ENCODE data around the gene NPB.

The NPB gene

DNA sequence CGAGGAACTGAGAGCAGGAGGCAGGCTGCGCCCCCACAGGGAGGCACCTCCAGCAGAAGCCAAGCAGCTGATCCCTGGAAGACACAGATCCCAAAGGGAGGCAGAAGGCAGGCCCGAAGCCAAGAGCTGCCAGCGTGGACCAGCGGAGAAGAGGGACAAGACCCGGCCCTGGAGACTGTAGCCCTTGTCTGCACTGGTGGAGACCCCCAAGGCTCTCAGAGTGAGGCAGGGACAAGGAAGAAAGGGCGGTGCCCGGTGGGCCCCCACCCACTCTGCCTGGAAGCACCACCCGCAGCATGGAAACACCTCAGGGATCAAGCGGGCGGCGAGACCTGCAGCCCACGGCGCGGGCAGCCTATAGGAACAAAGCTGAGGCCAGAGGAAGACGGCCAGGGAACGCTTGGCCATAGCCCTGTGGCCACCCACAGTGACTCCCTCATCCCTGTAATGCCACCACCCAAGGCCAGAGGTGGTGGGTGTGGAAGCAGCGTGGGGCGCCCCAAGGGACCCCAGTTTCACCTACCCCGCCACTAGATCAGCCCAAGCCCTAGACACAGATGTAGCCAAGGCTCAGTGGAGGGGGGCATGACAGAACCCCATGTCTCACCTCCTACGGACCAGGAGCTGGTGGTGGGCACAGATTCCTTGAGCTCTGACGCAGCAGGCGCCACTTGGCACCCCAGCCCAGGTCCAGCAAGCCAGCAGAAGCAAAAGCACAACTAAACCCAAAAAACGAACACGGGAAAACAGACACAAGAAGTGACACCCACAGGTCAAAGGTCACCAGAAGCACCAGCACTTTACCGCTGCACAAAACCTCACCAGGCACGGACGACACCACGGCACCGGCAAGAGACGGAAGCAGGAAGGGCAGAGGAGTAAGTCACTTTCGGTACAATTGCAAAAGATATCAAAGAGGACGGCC lies 18.8 kb downstream of the NPB start:
- H3K36me3 ChIP-seq (replicated peaks; ENCODE audit: insufficient read depth, low read length): no peaks in the 10 kb centered on the region
- no peak overlapping the region for H2AFZ ChIP-seq (ENCODE audit: low read length)
- H3K79me2 ChIP-seq (ENCODE audit: low read length): peaks cover 84% of the 10 kb centered on the region
- no peaks in the 10 kb centered on the region for H3K27me3 ChIP-seq (replicated peaks; ENCODE audit: insufficient read depth, low read length)
- H3K4me2 ChIP-seq (ENCODE audit: low read depth, low read length): no peak overlapping the region
- no peak for TF ChIP-seq EZH2 (optimal IDR thresholded peaks at IDR 0.05; ENCODE audit: low read depth, low read length)
- TF ChIP-seq, protein P1, sequence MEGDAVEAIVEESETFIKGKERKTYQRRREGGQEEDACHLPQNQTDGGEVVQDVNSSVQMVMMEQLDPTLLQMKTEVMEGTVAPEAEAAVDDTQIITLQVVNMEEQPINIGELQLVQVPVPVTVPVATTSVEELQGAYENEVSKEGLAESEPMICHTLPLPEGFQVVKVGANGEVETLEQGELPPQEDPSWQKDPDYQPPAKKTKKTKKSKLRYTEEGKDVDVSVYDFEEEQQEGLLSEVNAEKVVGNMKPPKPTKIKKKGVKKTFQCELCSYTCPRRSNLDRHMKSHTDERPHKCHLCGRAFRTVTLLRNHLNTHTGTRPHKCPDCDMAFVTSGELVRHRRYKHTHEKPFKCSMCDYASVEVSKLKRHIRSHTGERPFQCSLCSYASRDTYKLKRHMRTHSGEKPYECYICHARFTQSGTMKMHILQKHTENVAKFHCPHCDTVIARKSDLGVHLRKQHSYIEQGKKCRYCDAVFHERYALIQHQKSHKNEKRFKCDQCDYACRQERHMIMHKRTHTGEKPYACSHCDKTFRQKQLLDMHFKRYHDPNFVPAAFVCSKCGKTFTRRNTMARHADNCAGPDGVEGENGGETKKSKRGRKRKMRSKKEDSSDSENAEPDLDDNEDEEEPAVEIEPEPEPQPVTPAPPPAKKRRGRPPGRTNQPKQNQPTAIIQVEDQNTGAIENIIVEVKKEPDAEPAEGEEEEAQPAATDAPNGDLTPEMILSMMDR (IDR thresholded peaks at IDR 0.05; ENCODE audit: low read length): no peak
- no peak for TF ChIP-seq EZH2phosphoT487 (IDR thresholded peaks at IDR 0.05; ENCODE audit: low read length)
- no peak overlapping the region for H3K27ac ChIP-seq (ENCODE audit: low read length)
- peaks cover 29% of the 10 kb centered on the region for H3F3A ChIP-seq (ENCODE audit: insufficient read depth, low read length)
- no peaks in the 10 kb centered on the region for H3K9me2 ChIP-seq (replicated peaks; ENCODE audit: insufficient read depth, low read length)
- no peaks in the 10 kb centered on the region for H3K9me3 ChIP-seq (replicated peaks; ENCODE audit: insufficient read depth, low read length)
- H3K4me1 ChIP-seq (ENCODE audit: low read length): peaks cover 18% of the 10 kb centered on the region
- no peak overlapping the region for H3K4me3 ChIP-seq (ENCODE audit: low read length)
- H3K9ac ChIP-seq (ENCODE audit: low read length): no peak overlapping the region
- no peak for DNase-seq
- H4K20me1 ChIP-seq (ENCODE audit: insufficient read depth, low read length): no peaks in the 10 kb centered on the region

- 0 out of 2 replicates have a peak, but pooled peaks cover 3% of the 10 kb centered on the region for H4K20me1 ChIP-seq (ENCODE audit: insufficient read depth, low read length)
Observed at GRCh38 chr17:81921537-81921862, 19.5 kb downstream of the NPB start.

DNA sequence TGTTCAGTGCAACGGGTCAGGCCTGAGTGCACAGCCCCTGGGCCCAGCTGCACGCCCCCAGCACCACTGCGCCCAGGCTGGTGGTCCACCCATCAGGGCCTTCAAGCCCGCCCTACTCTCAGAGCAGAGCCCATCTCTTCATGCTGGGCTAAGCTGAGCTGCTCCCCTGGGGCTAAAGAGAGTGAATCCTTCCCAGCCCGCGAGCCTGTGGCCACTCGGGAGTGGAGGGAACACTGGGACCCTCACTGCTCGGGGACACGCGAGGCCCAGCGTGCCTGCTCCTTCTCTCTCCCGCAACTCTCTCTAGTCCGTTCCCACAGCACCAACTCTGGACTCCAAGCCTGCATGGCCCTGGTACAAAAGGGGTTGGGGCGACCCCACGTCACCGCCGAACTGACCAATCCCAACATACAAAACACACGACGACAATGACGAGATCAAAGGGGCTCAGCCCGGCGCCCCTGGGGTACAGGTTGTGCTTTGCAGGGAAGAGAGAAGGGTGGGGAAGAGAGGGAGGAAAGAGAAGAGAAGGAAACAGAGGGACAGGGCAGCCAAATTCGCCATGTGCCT lies 20.0 kb downstream of the NPB start:
- Histone ChIP-seq H3F3A (ENCODE audit: insufficient read depth, low read length) (peaks cover 37% of the 10 kb centered on the region), H3K4me3 (ENCODE audit: low read length) (no peak overlapping the region), H3K79me2 (ENCODE audit: low read length) (peaks cover 84% of the 10 kb centered on the region), H2AFZ (ENCODE audit: low read length) (no peak overlapping the region), H3K4me1 (ENCODE audit: low read length) (peaks cover 18% of the 10 kb centered on the region), H3K36me3 (replicated peaks; ENCODE audit: insufficient read depth, low read length) (no peaks in the 10 kb centered on the region), H4K20me1 (ENCODE audit: insufficient read depth, low read length) (0 out of 2 replicates have a peak, but pooled peaks cover 3% of the 10 kb centered on the region), H3K27ac (ENCODE audit: low read length) (no peak overlapping the region), H3K27me3 (replicated peaks; ENCODE audit: insufficient read depth, low read length) (no peaks in the 10 kb centered on the region), H3K9me2 (replicated peaks; ENCODE audit: insufficient read depth, low read length) (no peaks in the 10 kb centered on the region), H3K9me3 (replicated peaks; ENCODE audit: insufficient read depth, low read length) (no peaks in the 10 kb centered on the region), H3K9ac (ENCODE audit: low read length) (no peak overlapping the region), H3K4me2 (ENCODE audit: low read depth, low read length) (no peak overlapping the region)
- TF ChIP-seq EZH2 (optimal IDR thresholded peaks at IDR 0.05; ENCODE audit: low read depth, low read length) (no peak), EZH2phosphoT487 (IDR thresholded peaks at IDR 0.05; ENCODE audit: low read length) (no peak)
- TF ChIP-seq, protein P1 (IDR thresholded peaks at IDR 0.05; ENCODE audit: low read length): no peak
- DNase-seq: no peak

More at GRCh38 chr17:81921537-81921862, 19.5 kb downstream of the NPB start:
- Histone ChIP-seq H3K27me3 (replicated peaks; ENCODE audit: insufficient read depth, low read length) (no peaks in the 10 kb centered on the region), H2AFZ (ENCODE audit: low read length) (no peak overlapping the region), H3K36me3 (replicated peaks; ENCODE audit: insufficient read depth, low read length) (no peaks in the 10 kb centered on the region), H3K9ac (ENCODE audit: low read length) (no peak overlapping the region), H3K9me2 (replicated peaks; ENCODE audit: insufficient read depth, low read length) (no peaks in the 10 kb centered on the region), H3K4me2 (ENCODE audit: low read depth, low read length) (no peak overlapping the region), H3K9me3 (replicated peaks; ENCODE audit: insufficient read depth, low read length) (no peaks in the 10 kb centered on the region), H3K27ac (ENCODE audit: low read length) (no peak overlapping the region), H3K79me2 (ENCODE audit: low read length) (peaks cover 84% of the 10 kb centered on the region), H3F3A (ENCODE audit: insufficient read depth, low read length) (peaks cover 35% of the 10 kb centered on the region), H3K4me1 (ENCODE audit: low read length) (peaks cover 23% of the 10 kb centered on the region), H3K4me3 (ENCODE audit: low read length) (no peak overlapping the region)
- DNase-seq: no peak
- TF ChIP-seq EZH2 (optimal IDR thresholded peaks at IDR 0.05; ENCODE audit: low read depth, low read length) (no peak), EZH2phosphoT487 (IDR thresholded peaks at IDR 0.05; ENCODE audit: low read length) (no peak)
- TF ChIP-seq, protein P1 (IDR thresholded peaks at IDR 0.05; ENCODE audit: low read length): no peak
